Diencephalon (tissue), 1 donor: Measurements from ENCODE around the gene ABLIM1. TPM values are rescaled to one million over a fixed set of nuclear protein-coding genes. Genes with fewer than 3 reads are reported as not detected.

Experiments
- small RNA-seq: library from RNA; depleted of rRNA; stranded (forward); fragments of <200 nt; gene quantifications from one replicate; pipeline ENCODE3, GENCODE V24; 2014
- total RNA-seq: library from RNA; depleted of rRNA; stranded (reverse); fragments of >200 nt; gene quantifications from one replicate; pipeline ENCODE4 v1.2.3, GENCODE V29; 2014

The ABLIM1 gene
- 93.9 TPM for total RNA-seq

DNA sequence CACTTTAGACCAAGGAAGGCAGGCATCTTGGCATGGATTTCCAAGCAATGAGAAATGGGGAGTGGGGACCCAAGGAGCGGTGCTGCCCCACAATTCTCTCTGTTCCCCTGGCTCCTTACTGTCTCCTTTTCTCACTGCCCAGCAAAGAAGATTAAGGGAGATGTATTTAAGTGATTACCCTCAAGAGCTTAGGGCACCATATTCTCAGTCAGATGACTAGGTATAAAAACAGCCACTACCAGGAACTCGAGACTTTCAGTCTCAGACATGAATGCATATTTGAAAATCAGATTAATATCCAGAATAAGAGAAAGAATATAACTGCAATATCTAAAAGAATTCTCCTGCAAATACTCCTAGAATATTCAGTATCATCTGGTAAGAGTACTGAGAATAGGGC, at the start of gene ABLIM1:
Gene ABLIM1 (minus strand): TSS at position 101 of the 400 bp plus-strand sequence. CDS start 75 bp downstream, at position 26.

GRCh38 chr10:114404171-114405010, 253.7 kb downstream of the ABLIM1 start, which contains the start of gene AFAP1L2:
Gene AFAP1L2 (minus strand): TSS chr10:114404502. CDS start chr10:114404455, 47 bp downstream.

Small RNA genes within 50 kb of the gene (small RNA-seq; reads per million reads assigned to genes)
- gene RN7SL384P, result not detected

Other genes starting within 250 kb of the ABLIM1 start
- gene FHIP2A, start 163.5 kb upstream of the ABLIM1 start, total RNA-seq, result 50.3 TPM